Cerebellar cortex (tissue), 1 donor: ENCODE data around the gene DAB2IP.
A peak's percentile ranks its signal among the peaks of the same experiment; 100 is the strongest.

ENCODE experiments used
- DNase-seq: peaks from one replicate; pipeline ENCODE4 v3.0.0-alpha.2; 2015; ENCODE audit warnings: low spot score

Gene DAB2IP

GRCh38 chr9:121685146-121685794, 33.8 kb downstream of the DAB2IP start:
- no peak for DNase-seq

DNA sequence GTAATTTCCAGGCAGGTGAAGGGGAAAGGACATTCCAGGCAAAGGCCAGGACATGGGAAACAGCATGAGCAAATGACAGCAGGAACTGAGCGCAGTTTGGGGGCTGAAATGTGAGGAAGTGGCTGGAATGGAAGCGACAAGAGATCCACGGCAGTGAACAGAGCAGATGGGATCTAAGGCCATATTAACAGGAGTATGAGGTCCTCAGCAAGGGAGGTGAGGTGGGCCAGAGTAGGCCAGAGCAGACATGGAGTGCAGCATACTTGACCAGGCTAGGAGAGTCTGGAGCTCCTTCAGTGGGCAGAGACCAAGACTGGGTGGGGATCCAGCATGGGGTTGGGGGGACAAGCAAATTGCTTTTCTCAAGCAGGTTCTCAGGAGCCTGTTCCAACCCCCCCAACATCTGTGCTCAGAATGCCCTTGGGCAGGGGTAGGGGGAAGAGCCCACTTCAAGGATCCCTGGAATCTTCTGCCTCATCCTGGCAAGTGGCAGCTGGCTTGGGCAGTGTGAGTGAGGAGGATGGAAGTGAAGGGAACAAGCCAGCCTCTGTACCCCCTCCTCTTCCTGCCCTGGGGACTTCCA, 34.5 kb downstream of the DAB2IP start:
- DNase-seq = no peak

DNA sequence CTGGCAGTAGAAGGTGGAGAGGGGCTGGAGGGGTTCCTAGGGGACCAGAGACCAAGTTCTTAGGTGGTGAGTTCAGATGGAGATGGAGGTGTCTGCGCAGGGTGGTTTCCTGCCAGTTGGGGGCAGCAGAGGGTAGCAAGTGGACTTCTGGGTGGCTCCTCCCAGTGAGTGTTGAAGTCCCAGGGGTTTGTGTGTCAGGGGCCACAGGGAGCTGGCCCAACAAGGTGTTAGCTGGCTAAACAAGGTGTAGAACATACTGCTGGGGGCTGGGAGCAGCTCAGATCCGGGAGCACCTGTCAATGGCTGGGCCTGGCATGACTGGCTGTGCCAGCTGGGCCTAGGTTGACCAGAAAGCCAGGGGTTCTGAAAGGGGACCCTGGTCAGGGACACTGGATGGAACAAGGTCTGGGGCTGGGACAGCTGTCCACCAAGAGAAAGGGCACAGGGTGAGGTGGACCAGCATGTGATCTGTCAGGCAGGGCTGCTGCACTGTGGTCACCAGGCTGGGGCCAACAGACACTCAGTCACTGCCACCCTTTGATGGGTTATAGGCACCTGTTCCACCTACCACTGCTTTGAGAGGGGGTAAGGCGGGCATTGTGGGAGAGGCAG, 35.6 kb downstream of the DAB2IP start:
- DNase-seq = peak; percentile 80

GRCh38 chr9:121688146-121688680, 36.8 kb downstream of the DAB2IP start:
- DNase-seq = no peak

GRCh38 chr9:121688681-121689080, 37.2 kb downstream of the DAB2IP start:
- no peak for DNase-seq

- DNase-seq = no peak
Measured at GRCh38 chr9:121689461-121690157, 38.2 kb downstream of the DAB2IP start.

DNA sequence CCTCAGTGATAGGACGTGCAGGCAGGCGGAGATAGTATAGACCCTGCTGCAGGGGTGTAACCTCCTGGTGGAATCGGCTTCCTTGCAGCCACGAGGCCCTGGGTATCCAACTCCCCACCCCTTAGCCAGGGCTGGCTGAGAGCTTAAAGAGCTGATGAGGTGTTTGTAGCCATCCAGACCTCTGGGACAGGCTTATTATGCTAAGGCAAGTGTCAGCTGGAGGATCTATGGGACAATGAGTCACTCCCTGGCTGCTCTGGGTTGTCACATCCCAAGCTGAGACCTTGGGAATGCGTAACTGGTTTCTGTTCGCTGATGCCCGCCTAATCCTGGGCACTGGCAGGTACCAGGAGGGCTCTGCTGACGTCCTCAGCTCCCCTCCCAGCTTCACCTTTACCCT, 38.9 kb downstream of the DAB2IP start:
- no peak for DNase-seq

GRCh38 chr9:121690766-121691165, 39.3 kb downstream of the DAB2IP start:
- no peak for DNase-seq

DNA sequence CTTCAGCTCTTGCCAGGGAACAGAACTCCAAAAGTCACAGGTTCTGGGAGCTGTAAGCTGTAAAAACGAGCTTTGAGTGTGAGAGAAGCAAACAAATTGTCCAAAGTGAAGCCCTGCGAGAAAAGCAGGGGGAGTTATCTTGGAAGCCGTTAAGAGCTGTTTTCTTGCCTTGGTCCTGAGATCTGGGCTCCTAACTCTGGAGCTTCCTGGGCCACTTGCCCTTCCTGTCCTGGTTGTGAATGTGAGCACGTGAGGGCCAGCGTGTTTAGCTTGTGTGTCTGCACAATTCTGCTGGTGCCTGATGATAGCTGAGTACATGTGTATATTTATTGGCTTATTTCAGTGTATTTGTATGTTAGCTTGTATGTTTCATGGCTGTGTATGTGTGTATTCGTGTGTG, 40.5 kb downstream of the DAB2IP start:
- DNase-seq = no peak

DNA sequence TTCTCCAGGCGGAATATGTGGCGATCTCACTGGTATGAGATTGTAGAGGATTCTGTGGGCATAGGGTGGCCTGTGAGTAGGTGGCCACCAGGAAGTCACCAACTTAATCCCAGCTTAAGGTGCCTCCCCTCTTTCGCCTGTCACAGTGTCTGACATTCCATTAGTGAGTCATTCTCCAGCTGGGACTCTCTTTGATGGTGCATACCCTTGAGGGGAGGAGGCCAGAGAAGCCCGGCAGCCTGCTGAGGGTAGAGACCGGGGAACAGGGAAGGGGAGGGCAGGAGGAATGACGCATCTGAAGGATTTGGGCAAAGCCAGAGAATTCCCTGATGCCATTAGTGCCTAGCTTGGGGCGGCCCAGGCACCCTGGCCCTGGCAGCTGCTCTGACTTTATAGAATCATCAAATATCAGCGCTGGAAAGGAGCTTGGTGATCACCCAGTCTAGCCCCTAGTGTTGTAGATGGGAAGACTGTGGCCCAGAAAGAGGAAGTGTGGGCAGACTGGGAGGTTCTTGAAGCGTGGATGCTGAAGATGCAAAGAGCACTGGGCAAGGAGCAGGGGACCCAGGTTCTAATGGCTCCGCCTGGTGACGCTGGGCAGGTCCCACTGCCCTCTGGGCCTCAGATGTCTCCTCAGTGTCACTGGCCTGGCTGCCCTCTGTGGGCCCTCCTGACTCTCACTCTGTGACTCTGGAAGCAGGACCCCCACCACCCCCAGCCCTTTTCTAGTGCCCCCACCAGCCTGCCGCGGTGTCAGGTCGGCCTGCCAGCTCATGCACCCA, 41.4 kb downstream of the DAB2IP start:
- DNase-seq = no peak

GRCh38 chr9:121693388-121693670, 41.9 kb downstream of the DAB2IP start:
- no peak for DNase-seq

DNA sequence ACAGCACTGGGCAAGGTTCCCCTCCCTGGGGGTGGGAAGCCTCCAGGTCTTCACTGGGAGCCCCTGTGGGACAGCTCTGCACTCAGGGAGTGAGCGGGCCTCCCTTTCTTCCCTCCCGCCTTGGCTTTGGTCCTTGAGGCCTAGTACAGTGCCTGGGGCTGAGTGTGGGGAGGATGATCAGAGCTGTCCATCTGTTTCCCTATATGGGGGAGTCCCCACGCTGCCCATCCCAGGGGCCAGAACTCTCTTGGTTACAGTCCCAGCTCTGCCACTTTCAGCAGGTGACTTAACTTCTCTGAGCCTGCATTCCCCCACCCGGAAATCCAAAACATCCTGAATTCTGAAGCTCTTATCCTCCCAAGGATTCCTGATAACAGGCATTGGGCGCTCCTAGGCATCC, 42.6 kb downstream of the DAB2IP start:
- DNase-seq = no peak

GRCh38 chr9:121694600-121694999, 43.2 kb downstream of the DAB2IP start:
- DNase-seq = no peak

DNA sequence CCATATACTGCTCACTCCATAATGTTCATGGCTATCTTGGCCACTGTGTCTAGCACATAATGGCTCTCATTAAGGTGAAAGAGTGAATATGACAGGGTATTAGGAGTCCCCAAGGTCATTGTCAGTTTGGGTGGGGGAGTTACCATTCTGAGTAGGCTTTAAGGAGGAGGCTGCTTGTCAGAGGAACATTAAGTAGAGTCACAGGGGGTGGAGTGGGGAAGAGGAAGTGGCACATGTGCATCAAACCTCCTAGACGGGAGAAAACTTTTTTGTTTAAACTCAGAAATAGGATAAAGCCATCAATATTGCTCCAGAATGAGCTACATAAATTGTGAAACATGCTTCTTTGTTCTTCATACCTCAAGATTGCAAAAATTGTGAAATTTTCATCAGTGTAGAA, 45.5 kb downstream of the DAB2IP start:
- no peak for DNase-seq

DNA sequence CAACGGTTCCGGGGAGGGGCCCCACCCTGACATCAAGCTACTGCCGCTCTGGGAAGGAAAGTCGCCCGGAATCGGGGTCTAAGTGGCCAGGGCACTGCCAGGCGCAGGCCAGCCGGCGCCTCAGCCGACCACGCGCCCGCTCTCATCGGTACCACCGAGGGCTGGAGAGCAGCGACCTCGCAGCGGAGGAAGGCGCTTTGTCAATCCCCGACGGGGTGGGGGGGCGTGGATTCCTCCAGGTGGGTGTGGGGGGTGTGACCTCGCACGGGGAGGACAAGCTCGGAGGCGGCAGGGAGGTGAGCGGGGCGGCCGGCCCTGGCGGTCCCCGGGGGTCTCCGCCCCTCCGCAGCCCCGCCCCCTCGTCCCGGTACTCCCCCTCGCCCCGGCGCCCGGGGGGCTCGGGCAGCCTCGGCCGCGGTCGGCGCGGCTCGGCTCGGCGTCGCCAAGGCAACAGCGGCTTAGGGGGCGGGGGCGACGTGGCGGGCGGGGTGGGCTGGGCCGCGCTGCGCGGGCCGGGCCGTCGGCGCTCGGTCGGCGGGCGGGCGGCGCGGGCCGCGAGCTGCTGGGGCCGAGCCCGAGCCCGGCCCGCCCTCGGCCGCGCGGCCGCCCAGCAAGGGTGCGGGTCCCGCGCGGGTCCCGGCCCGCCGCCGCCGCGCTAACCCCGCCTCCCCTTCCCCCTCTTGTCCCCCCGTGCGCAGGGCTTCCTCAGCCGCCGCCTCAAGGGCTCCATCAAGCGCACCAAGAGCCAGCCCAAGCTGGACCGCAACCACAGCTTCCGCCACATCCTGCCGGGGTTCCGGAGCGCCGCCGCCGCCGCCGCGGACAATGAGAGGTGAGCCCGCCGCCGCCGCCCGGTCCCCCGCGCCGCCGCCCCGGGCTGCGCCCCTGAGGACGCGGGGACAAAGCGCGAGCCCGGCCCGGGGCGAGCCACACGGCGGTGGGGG, 47.5 kb downstream of the DAB2IP start:
- DNase-seq = no peak

- no peak for DNase-seq
Measured at GRCh38 chr9:121699571-121700164, 48.2 kb downstream of the DAB2IP start.

DNA sequence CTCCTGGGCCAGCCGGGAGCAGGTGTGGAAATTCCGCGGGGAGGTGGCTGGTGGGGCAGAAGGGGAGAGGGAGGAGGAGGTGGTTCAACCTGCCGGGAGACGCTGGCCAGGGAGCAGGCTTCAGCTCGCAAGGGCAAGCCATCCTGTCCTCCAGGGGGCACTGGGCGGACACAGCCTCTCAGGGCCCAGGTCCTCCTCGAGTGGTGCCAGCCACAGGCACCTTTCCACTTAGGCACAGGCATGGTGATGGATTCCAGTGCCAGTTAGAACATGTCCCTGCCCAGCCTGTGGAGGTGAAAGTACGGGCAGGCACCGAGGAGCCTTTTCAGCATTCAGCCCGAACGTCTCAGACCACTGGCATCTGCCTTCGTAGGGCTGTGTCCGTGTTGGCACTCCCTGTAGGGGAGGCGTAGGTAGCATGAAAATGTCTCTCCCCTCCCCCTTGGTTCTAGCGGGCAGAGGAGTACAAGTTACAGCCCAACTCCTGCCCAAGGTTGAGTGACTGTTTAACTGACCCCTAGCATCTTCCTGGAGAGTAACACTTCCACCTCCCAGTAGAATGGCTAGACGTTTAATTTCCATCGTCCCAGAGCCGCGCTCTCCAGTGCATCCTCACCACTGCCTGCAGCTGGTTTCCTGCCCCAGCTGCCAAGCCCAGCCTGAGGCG, 48.9 kb downstream of the DAB2IP start:
- DNase-seq = peak; percentile 62

DNA sequence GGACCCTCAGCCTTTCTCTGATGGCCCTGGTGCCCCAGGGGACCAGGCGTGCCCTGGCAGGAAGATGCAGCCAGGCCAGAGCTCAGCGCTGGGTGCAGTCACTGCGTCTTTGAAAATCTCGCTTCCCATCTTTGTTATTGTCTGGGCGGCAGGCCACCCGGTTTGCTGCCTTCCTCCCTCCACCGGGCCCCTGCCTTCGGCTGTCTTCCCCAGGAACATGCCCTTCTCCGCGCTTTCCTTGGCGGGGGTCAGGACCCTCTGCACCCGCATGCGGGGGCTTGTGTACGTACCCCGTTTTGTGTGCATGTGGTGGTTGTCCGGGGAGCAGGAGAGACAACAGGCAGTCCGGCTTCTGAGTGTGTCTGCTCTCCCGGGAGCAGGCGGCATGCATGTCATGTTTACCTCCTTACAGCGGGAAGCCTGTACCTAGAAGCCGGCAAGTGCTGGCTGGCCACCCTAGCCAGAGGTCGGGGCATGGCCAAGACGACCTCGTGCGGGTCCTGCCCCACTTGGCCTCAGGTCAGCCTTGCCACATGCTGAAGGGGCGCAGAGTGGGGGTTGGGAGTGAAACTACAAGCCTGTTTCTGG, 49.5 kb downstream of the DAB2IP start:
- peak; percentile 46 for DNase-seq

GRCh38 chr9:121701736-121702261, 50.4 kb downstream of the DAB2IP start:
- DNase-seq = no peak
